Astrocyte (in vitro differentiated cells and primary cell): ENCODE results near the gene ATXN1L. TPM values are rescaled to one million over a fixed set of nuclear protein-coding genes. Genes with fewer than 3 reads are reported as not detected.
"Not testable (repeated sequence)": the region's sequence is repeated elsewhere in the genome, so short reads cannot be mapped to it uniquely, and the experiment has no call there.

ENCODE experiments used
- DNase-seq: peaks from one replicate; pipeline ENCODE4 v3.0.0-alpha.2; 2010; ENCODE audit warnings: low read depth
- FAIRE-seq: peaks from 2 replicates; lab custom pipeline; 2011; peaks lifted over from hg19 to GRCh38; lab: Jason Lieb, UNC
- H2AFZ ChIP-seq: 2 replicates; pipeline ENCODE4 v1.6.0; 2012; ENCODE audit warnings: low read depth, low read length, inconsistent platforms
- H3K27ac ChIP-seq: 2 replicates; pipeline ENCODE4 v1.5.1; 2011; ENCODE audit warnings: low read depth, low read length, inconsistent platforms
- H3K27me3 ChIP-seq: 2 replicates; pipeline ENCODE4 v1.6.0; 2011; ENCODE audit warnings: low read length, inconsistent platforms; ENCODE audit not compliant: insufficient read depth
- H3K36me3 ChIP-seq: 2 replicates; pipeline ENCODE4 v1.5.1; 2011; ENCODE audit warnings: low read length, inconsistent platforms; ENCODE audit not compliant: insufficient read depth
- H3K4me1 ChIP-seq: 2 replicates; pipeline ENCODE4 v1.5.1; 2011; ENCODE audit warnings: low read length, inconsistent platforms; ENCODE audit not compliant: insufficient read depth
- H3K4me2 ChIP-seq: 2 replicates; pipeline ENCODE4 v1.6.0; 2012; ENCODE audit warnings: low read length, inconsistent platforms
- H3K4me3 ChIP-seq: 2 replicates; pipeline ENCODE4 v1.5.1; 2011; ENCODE audit warnings: low read depth, mild to moderate bottlenecking, low read length, inconsistent platforms; ENCODE audit not compliant: insufficient read depth
- H3K79me2 ChIP-seq: 2 replicates; pipeline ENCODE4 v1.6.0; 2012; ENCODE audit warnings: mild to moderate bottlenecking, low read length, inconsistent platforms; ENCODE audit not compliant: insufficient read depth
- H3K9ac ChIP-seq: 2 replicates; pipeline ENCODE4 v1.6.0; 2012; ENCODE audit warnings: mild to moderate bottlenecking, low read length, inconsistent platforms
- H3K9me3 ChIP-seq: 2 replicates; pipeline ENCODE4 v1.5.1; 2012; ENCODE audit warnings: low read depth, mild to moderate bottlenecking, low read length, inconsistent platforms; ENCODE audit not compliant: insufficient read depth
- H4K20me1 ChIP-seq: 2 replicates; pipeline ENCODE4 v1.6.0; 2012; ENCODE audit warnings: low read length, inconsistent platforms; ENCODE audit not compliant: insufficient read depth
- H3K27ac Mint-ChIP-seq: one replicate; pipeline ENCODE4 v1.8.0; 2021; ENCODE audit warnings: mild to moderate bottlenecking, mixed read lengths; ENCODE audit not compliant: unreplicated experiment
- H3K27me3 Mint-ChIP-seq: one replicate; pipeline ENCODE4 v1.8.0; 2021; ENCODE audit warnings: low read depth, mixed read lengths; ENCODE audit not compliant: unreplicated experiment
- H3K36me3 Mint-ChIP-seq: one replicate; pipeline ENCODE4 v1.8.0; 2021; ENCODE audit warnings: low read depth, mixed read lengths; ENCODE audit not compliant: unreplicated experiment
- H3K4me1 Mint-ChIP-seq: one replicate; pipeline ENCODE4 v1.8.0; 2021; ENCODE audit warnings: low read depth, mixed read lengths; ENCODE audit not compliant: unreplicated experiment
- H3K4me3 Mint-ChIP-seq: one replicate; pipeline ENCODE4 v1.8.0; 2021; ENCODE audit warnings: mild to moderate bottlenecking, moderate library complexity, mixed read lengths; ENCODE audit not compliant: unreplicated experiment
- H3K9me3 Mint-ChIP-seq: one replicate; pipeline ENCODE4 v1.8.0; 2021; ENCODE audit warnings: mild to moderate bottlenecking, mixed read lengths; ENCODE audit not compliant: unreplicated experiment
- CTCF ChIP-seq: IDR thresholded peaks from 2 replicates; pipeline ENCODE4 v1.5.1; 2011; ENCODE audit warnings: low read depth, mild to moderate bottlenecking, inconsistent platforms, low read length, moderate library complexity; ENCODE audit not compliant: insufficient read depth
- EZH2 ChIP-seq: IDR thresholded peaks from 2 replicates; pipeline ENCODE4 v1.6.1; 2012; ENCODE audit warnings: mild to moderate bottlenecking, low read length, inconsistent platforms; ENCODE audit not compliant: insufficient read depth
- total RNA-seq: library from RNA; stranded (reverse); gene quantifications from 2 replicates; pipeline ENCODE4 v1.2.1, GENCODE V29; 2021

ATXN1L gene
- total RNA-seq, 1 donor from 2014 or later: 32.7 TPM

GRCh38 chr16:71903608-71904007 lies 57.8 kb downstream of the ATXN1L start:
- Mint-ChIP-seq H3K4me3 (no peak overlapping the region), H3K4me1 (peaks cover 13% of the 10 kb centered on the region), H3K36me3 (peaks cover 2% of the 10 kb centered on the region), H3K27ac (no peak overlapping the region), H3K27me3 (no peaks in the 10 kb centered on the region), H3K9me3 (no peaks in the 10 kb centered on the region)
- Histone ChIP-seq H2AFZ (no peak overlapping the region), H3K9me3 (no peaks in the 10 kb centered on the region), H3K36me3 (peaks cover 2% of the 10 kb centered on the region), H3K79me2 (peaks cover 100% of the 10 kb centered on the region), H3K4me3 (no peak overlapping the region), H3K9ac (no peak overlapping the region), H3K27me3 (no peaks in the 10 kb centered on the region), H3K4me2 (no peak overlapping the region), H3K4me1 (no peaks in the 10 kb centered on the region), H3K27ac (no peak overlapping the region), H4K20me1 (peaks cover 98% of the 10 kb centered on the region)
- FAIRE-seq: no peak
- DNase-seq: no peak
- no peak for TF ChIP-seq CTCF
- no peak for TF ChIP-seq EZH2

DNA sequence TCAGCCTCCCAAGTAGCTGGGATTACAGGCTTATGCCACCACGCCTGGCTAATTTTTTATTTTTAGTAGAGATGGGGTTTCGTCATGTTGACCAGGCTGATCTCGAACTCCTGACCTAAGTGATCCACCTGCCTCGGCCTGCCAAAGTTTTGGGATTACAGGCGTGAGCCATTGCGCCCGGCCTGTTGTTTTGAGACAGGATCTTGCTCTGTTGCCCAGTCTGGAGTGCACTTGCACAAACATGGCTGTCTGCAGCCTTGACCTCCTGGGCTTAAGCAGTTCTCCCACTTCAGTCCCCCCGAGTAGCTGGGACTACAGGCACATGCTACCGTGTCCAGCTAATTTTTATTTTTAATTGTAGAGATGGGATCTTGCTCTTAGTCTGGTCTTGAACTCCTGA lies 58.5 kb downstream of the ATXN1L start:
- peaks cover 2% of the 10 kb centered on the region for H3K36me3 Mint-ChIP-seq
- H3K27ac ChIP-seq: no peak overlapping the region
- peaks cover 3% of the 10 kb centered on the region for H3K36me3 ChIP-seq
- DNase-seq: no peak
- TF ChIP-seq CTCF: no peak
- no peak for TF ChIP-seq EZH2
- H3K27me3 ChIP-seq: no peaks in the 10 kb centered on the region
- no peak overlapping the region for H3K4me2 ChIP-seq
- H3K4me3 Mint-ChIP-seq: no peak overlapping the region
- no peak overlapping the region for H3K4me3 ChIP-seq
- H2AFZ ChIP-seq: no peak overlapping the region
- H4K20me1 ChIP-seq: peaks cover 98% of the 10 kb centered on the region
- no peak overlapping the region for H3K27ac Mint-ChIP-seq
- no peaks in the 10 kb centered on the region for H3K4me1 ChIP-seq
- no peak overlapping the region for H3K9ac ChIP-seq
- FAIRE-seq: no peak
- H3K4me1 Mint-ChIP-seq: peaks cover 13% of the 10 kb centered on the region
- H3K9me3 Mint-ChIP-seq: no peaks in the 10 kb centered on the region
- H3K27me3 Mint-ChIP-seq: no peaks in the 10 kb centered on the region
- no peaks in the 10 kb centered on the region for H3K9me3 ChIP-seq
- peaks cover 100% of the 10 kb centered on the region for H3K79me2 ChIP-seq

- H3K9ac ChIP-seq, H3K27ac Mint-ChIP-seq, H3K27me3 ChIP-seq, H2AFZ ChIP-seq, DNase-seq, H3K36me3 Mint-ChIP-seq, H3K4me3 Mint-ChIP-seq, H3K27ac ChIP-seq, H3K36me3 ChIP-seq, FAIRE-seq, H3K4me3 ChIP-seq, H3K4me1 ChIP-seq, H3K4me2 ChIP-seq, H3K9me3 Mint-ChIP-seq, H3K9me3 ChIP-seq, H3K27me3 Mint-ChIP-seq: not testable (repeated sequence)
- peaks cover 100% of the 10 kb centered on the region for H3K79me2 ChIP-seq
- peaks cover 11% of the 10 kb centered on the region for H3K4me1 Mint-ChIP-seq
- H4K20me1 ChIP-seq: peaks cover 99% of the 10 kb centered on the region
Measured at GRCh38 chr16:71905765-71906164, 60.0 kb downstream of the ATXN1L start.

Other genes with a start within 250 kb of the ATXN1L start
- 0.89 and 1.4 TPM in 2 replicates for gene MARVELD3, start 219.8 kb upstream of the ATXN1L start, total RNA-seq
- gene PHLPP2, start 121.3 kb upstream of the ATXN1L start, total RNA-seq: 5.4 and 5.6 TPM in 2 replicates
- gene AP1G1, start 37.1 kb upstream of the ATXN1L start, total RNA-seq: 106 and 121 TPM in 2 replicates
- 9.3 and 10.4 TPM in 2 replicates for gene ZNF821, start 38.2 kb downstream of the ATXN1L start, total RNA-seq
- 232 and 241 TPM in 2 replicates for gene IST1, start 49.6 kb downstream of the ATXN1L start, total RNA-seq
- not detected in 2 replicates for gene PKD1L3, start 154.4 kb downstream of the ATXN1L start, total RNA-seq
- gene DHODH, start 162.8 kb downstream of the ATXN1L start, total RNA-seq: 4.9 and 5.2 TPM in 2 replicates
- not detected in 2 replicates for gene HP, start 208.5 kb downstream of the ATXN1L start, total RNA-seq
- gene HPR, start 217.2 kb downstream of the ATXN1L start, total RNA-seq: not detected in 2 replicates
- gene TXNL4B, start 247.6 kb downstream of the ATXN1L start, total RNA-seq: 12.8 TPM in 2 replicates
- 42.9 and 49.0 TPM in 2 replicates for gene DHX38, start 247.9 kb downstream of the ATXN1L start, total RNA-seq